ENCODE measurements around the gene PGBD2. TPM values are rescaled to one million over a fixed set of nuclear protein-coding genes. Genes with fewer than 3 reads are reported as not detected.
A peak's percentile ranks its signal among the peaks of the same experiment; 100 is the strongest.

The PGBD2 gene
- total and polyA plus RNA-seq, 2 of the 13 experiments (the other 11 are each of a cell fraction or from before 2014, with no cell fraction given), result 6.0 to 7.4 TPM

DNA sequence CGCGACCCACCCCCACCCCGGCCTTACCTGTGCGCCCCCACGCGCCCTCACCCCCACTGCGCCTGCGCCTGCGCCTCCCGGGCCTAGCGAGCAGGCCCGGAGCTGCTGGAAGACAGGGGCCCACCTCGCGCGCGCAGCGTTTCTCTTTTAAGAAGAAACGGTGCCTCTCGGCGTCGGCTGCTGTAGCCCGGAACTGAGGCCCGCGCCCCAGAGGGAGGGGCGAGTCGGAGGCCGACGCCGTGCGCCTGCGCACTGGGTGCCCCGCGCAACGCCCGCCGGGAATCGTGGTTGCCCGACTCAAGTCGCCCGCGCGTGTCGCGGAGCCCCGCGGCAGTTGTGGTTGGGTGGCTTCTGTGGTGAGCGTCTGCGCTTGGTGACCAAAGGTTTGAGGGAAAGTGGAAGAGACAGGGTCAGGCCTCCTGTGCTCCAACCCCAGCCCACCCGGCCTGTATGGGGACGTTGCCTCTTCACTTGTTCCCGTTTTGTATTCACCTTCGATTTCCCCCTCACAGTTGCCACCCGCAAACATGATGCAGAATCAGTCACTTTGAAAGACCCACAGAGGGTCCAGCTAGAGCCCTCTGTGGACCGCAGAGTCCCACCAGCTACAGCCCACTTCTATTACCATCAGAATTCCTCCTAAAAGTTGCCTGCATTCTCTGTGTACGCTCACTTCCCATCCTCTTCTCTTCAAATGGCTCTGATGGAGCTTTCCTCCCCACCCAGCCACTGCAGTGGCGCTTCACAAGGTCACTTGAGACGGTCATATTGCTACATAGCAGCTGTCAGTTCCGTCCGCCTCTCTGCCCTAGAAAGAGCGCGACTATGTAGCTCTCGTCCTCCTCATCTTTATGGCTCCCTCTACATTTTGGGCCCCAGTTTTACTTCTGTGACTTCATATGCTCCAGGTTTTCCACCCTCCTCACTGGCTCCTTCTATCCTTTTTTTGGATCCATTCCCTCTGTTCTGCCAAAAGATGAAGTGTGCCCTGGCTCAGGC, 46.8 kb upstream of the PGBD2 start, which contains the start of gene ZNF692 (continued):
- no peak for TF ChIP-seq ZNF362 (CRISPR knock-in tag; IDR thresholded peaks at IDR 0.05; ENCODE audit: borderline replicate concordance)
- no peak for TF ChIP-seq ZNF224 (CRISPR knock-in tag; IDR thresholded peaks at IDR 0.05)
- TF ChIP-seq ZNF724P (CRISPR knock-in tag; IDR thresholded peaks at IDR 0.05; ENCODE audit: borderline replicate concordance), result 0 out of 2 replicates have a peak, but pooled peaks have one; percentile 33
- peak; percentile 41; the same call in 1 of the 2 replicates for TF ChIP-seq MYC (CRISPR knock-in tag; IDR thresholded peaks at IDR 0.05; ENCODE audit: borderline replicate concordance)
- TF ChIP-seq PAX8 (CRISPR knock-in tag; IDR thresholded peaks at IDR 0.05; ENCODE audit: borderline replicate concordance), result no peak
- 0 out of 2 replicates have a peak, but pooled peaks have one; percentile 37 for TF ChIP-seq ZNF432 (CRISPR knock-in tag; IDR thresholded peaks at IDR 0.05; ENCODE audit: borderline replicate concordance)
- TF ChIP-seq, protein P1, sequence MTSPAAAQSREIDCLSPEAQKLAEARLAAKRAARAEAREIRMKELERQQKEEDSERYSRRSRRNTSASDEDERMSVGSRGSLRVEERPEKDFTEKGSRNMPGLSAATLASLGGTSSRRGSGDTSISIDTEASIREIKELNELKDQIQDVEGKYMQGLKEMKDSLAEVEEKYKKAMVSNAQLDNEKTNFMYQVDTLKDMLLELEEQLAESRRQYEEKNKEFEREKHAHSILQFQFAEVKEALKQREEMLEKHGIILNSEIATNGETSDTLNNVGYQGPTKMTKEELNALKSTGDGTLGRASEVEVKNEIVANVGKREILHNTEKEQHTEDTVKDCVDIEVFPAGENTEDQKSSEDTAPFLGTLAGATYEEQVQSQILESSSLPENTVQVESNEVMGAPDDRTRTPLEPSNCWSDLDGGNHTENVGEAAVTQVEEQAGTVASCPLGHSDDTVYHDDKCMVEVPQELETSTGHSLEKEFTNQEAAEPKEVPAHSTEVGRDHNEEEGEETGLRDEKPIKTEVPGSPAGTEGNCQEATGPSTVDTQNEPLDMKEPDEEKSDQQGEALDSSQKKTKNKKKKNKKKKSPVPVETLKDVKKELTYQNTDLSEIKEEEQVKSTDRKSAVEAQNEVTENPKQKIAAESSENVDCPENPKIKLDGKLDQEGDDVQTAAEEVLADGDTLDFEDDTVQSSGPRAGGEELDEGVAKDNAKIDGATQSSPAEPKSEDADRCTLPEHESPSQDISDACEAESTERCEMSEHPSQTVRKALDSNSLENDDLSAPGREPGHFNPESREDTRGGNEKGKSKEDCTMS (CRISPR knock-in tag; conservative IDR thresholded peaks at IDR 0.05), result no peak
- TF ChIP-seq, protein P2, sequence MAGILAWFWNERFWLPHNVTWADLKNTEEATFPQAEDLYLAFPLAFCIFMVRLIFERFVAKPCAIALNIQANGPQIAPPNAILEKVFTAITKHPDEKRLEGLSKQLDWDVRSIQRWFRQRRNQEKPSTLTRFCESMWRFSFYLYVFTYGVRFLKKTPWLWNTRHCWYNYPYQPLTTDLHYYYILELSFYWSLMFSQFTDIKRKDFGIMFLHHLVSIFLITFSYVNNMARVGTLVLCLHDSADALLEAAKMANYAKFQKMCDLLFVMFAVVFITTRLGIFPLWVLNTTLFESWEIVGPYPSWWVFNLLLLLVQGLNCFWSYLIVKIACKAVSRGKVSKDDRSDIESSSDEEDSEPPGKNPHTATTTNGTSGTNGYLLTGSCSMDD (CRISPR knock-in tag; IDR thresholded peaks at IDR 0.05), result no peak
- no peak for TF ChIP-seq SYNCRIP (IDR thresholded peaks at IDR 0.05; ENCODE audit: insufficient read depth, low read depth, low read length)
- no peak for TF ChIP-seq ZNF749 (CRISPR knock-in tag; IDR thresholded peaks at IDR 0.05; ENCODE audit: borderline replicate concordance)
- TF ChIP-seq ZFYVE20 (CRISPR knock-in tag; IDR thresholded peaks at IDR 0.05; ENCODE audit: borderline replicate concordance, low read depth), result 0 out of 2 replicates have a peak, but pooled peaks have one; percentile 34
- TF ChIP-seq EZH2 (conservative IDR thresholded peaks at IDR 0.05; ENCODE audit: low read depth, low read length), result no peak
- TF ChIP-seq ZNF879 (CRISPR knock-in tag; IDR thresholded peaks at IDR 0.05), result no peak
- peak; percentile 5 for TF ChIP-seq TEAD3 (CRISPR knock-in tag; optimal IDR thresholded peaks at IDR 0.05; ENCODE audit: borderline replicate concordance)
- TF ChIP-seq ZNF337 (CRISPR knock-in tag; IDR thresholded peaks at IDR 0.05; ENCODE audit: borderline replicate concordance, low read depth), result no peak
- TF ChIP-seq ZNF83 (CRISPR knock-in tag; IDR thresholded peaks at IDR 0.05; ENCODE audit: borderline replicate concordance), result no peak
- no peak for TF ChIP-seq PCBP1 (IDR thresholded peaks at IDR 0.05; ENCODE audit: borderline replicate concordance, low read depth, low read length)
- TF ChIP-seq EHMT2 (IDR thresholded peaks at IDR 0.05; ENCODE audit: borderline replicate concordance, low read depth, low read length), result no peak
- TF ChIP-seq ZMAT3 (CRISPR knock-in tag; conservative IDR thresholded peaks at IDR 0.05), result 0 out of 2 replicates have a peak, but pooled peaks have one; percentile 87
- TF ChIP-seq, protein P3, sequence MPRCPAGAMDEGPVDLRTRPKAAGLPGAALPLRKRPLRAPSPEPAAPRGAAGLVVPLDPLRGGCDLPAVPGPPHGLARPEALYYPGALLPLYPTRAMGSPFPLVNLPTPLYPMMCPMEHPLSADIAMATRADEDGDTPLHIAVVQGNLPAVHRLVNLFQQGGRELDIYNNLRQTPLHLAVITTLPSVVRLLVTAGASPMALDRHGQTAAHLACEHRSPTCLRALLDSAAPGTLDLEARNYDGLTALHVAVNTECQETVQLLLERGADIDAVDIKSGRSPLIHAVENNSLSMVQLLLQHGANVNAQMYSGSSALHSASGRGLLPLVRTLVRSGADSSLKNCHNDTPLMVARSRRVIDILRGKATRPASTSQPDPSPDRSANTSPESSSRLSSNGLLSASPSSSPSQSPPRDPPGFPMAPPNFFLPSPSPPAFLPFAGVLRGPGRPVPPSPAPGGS (CRISPR knock-in tag; IDR thresholded peaks at IDR 0.05), result no peak
- TF ChIP-seq ZNF468 (CRISPR knock-in tag; IDR thresholded peaks at IDR 0.05), result no peak
- TF ChIP-seq ZNF768 (CRISPR knock-in tag; IDR thresholded peaks at IDR 0.05), result no peak
- 0 out of 2 replicates have a peak, but pooled peaks have one; percentile 43 for TF ChIP-seq ZFP36L1 (CRISPR knock-in tag; IDR thresholded peaks at IDR 0.05)

Data from HepG2 (cell line).